Activated naive CD4-positive, alpha-beta T cell treated with anti-CD3 and anti-CD28 coated beads for 36 hours (primary cell): ENCODE data around the gene NOL12. TPM values are rescaled to one million over a fixed set of nuclear protein-coding genes. Genes with fewer than 3 reads are reported as not detected.

Source experiments
- CTCF ChIA-PET: fragments of 350-600 bp; sonication (Branson Sonifier 250); formaldehyde crosslinking; loops from one replicate; lab custom pipeline; 2021; ENCODE audit warnings: antibody characterized with exemption; lab: Charles Lee
- DNase-seq: peaks from one replicate; pipeline ENCODE4 v3.0.0-alpha.2; 2020
- H3K27ac Mint-ChIP-seq: one replicate; pipeline ENCODE4 v1.8.0; 2021; ENCODE audit warnings: mild to moderate bottlenecking, mixed read lengths
- H3K27me3 Mint-ChIP-seq: one replicate; pipeline ENCODE4 v1.8.0; 2021; ENCODE audit warnings: low read depth, mixed read lengths
- H3K36me3 Mint-ChIP-seq: one replicate; pipeline ENCODE4 v1.8.0; 2021; ENCODE audit warnings: low read depth, mixed read lengths
- H3K4me1 Mint-ChIP-seq: one replicate; pipeline ENCODE4 v1.8.0; 2021; ENCODE audit warnings: low read depth, mixed read lengths
- H3K4me3 Mint-ChIP-seq: one replicate; pipeline ENCODE4 v1.8.0; 2021; ENCODE audit warnings: mild to moderate bottlenecking, moderate library complexity, mixed read lengths
- H3K9me3 Mint-ChIP-seq: one replicate; pipeline ENCODE4 v1.8.0; 2021; ENCODE audit warnings: mixed read lengths
- intact Hi-C: fragments of 100-400 bp; cut with micrococcal nuclease; formaldehyde crosslinking; loops from one replicate; pipeline ENCODE4 v1.15.1; 2023
- total RNA-seq, 2 experiments: library from RNA; stranded (reverse); gene quantifications; one replicate each; pipeline ENCODE4 v1.2.3, GENCODE V29; 2021

NOL12 gene
- 10 to 100 TPM; 26.7 to 30.4 TPM for total RNA-seq

GRCh38 chr22:37686002-37686982 lies at the start of gene NOL12:
Gene NOL12 (plus strand): TSS chr22:37686343. CDS start chr22:37686393, 50 bp downstream.
- intact Hi-C loops: loop anchor here (1.0 to 2.0 kb wide), 2 partner anchors 61 to 78 kb away; partner anchors contain the start of gene GGA1
- Mint-ChIP-seq H3K27me3 (no peaks in the 10 kb centered on the region), H3K4me3 (peak within 1 kb of the TSS; percentile 92), H3K27ac (peak within 1 kb of the TSS; percentile 85), H3K4me1 (peaks cover 32% of the 10 kb centered on the region), H3K36me3 (peaks cover 25% of the 10 kb centered on the region), H3K9me3 (no peaks in the 10 kb centered on the region)
- peak; percentile 81 for DNase-seq
- CTCF ChIA-PET: interaction anchor here (1.0 to 15.6 kb wide), 5 partner anchors 43 to 79 kb away, joined by 3 to 260 read pairs (median 3); partner anchors contain the start of gene SH3BP1

- Mint-ChIP-seq H3K36me3 (no peaks in the 10 kb centered on the region), H3K9me3 (no peaks in the 10 kb centered on the region), H3K27ac (peak overlapping the region; percentile 13), H3K4me3 (no peak overlapping the region), H3K27me3 (no peaks in the 10 kb centered on the region), H3K4me1 (peaks cover 65% of the 10 kb centered on the region)
- CTCF ChIA-PET: interaction anchor here (0.6 to 5.7 kb wide), 8 partner anchors 9 to 323 kb away, joined by 3 to 42 read pairs (median 8); partner anchors contain the start of gene GGA1
- intact Hi-C loops: no loop called here
- DNase-seq: no peak
These were observed 49.2 kb upstream of the NOL12 start for GRCh38 chr22:37636949-37637273.

GRCh38 chr22:37638391-37639069 lies 47.6 kb upstream of the NOL12 start:
- Mint-ChIP-seq H3K9me3 (no peaks in the 10 kb centered on the region), H3K4me1 (peaks cover 73% of the 10 kb centered on the region), H3K4me3 (peak overlapping the region; percentile 86), H3K27ac (peak overlapping the region; percentile 40), H3K27me3 (no peaks in the 10 kb centered on the region), H3K36me3 (peaks cover 2% of the 10 kb centered on the region)
- CTCF ChIA-PET: interaction anchor here (0.9 to 5.7 kb wide), 6 partner anchors 10 to 42 kb away, joined by 3 to 42 read pairs (median 8); partner anchors contain the start of gene GGA1
- intact Hi-C loops: no loop called here
- peak; percentile 45 for DNase-seq

- Mint-ChIP-seq H3K27me3 (no peaks in the 10 kb centered on the region), H3K4me1 (peaks cover 71% of the 10 kb centered on the region), H3K9me3 (no peaks in the 10 kb centered on the region), H3K27ac (peak within 1 kb of the TSS; percentile 93), H3K36me3 (peaks cover 6% of the 10 kb centered on the region), H3K4me3 (peak within 1 kb of the TSS; percentile 86)
- CTCF ChIA-PET: interaction anchor here (0.9 to 7.4 kb wide), 4 partner anchors 10 to 41 kb away, joined by 3 to 260 read pairs (median 22); partner anchors contain the start of genes LGALS1 and NOL12
- intact Hi-C loops: no loop called here
- peak; percentile 59 for DNase-seq
These were observed 46.9 kb upstream of the NOL12 start, which contains the start of gene SH3BP1 for GRCh38 chr22:37639070-37639760. Gene SH3BP1 (plus strand): TSS chr22:37639669. CDS start chr22:37639788, 119 bp downstream.

- DNase-seq: peak; percentile 63
- peaks cover 65% of the 10 kb centered on the region for H3K4me1 Mint-ChIP-seq
- intact Hi-C loops: loop anchor here (2.0 kb wide), 1 partner anchor 13 kb away; no protein-coding TSS in a partner anchor
- CTCF ChIA-PET: interaction anchor here (0.8 to 7.4 kb wide), 4 partner anchors 14 to 40 kb away, joined by 3 to 260 read pairs (median 40); partner anchors contain the start of genes LGALS1 and NOL12
- H3K27me3 Mint-ChIP-seq: no peaks in the 10 kb centered on the region
- H3K9me3 Mint-ChIP-seq: no peaks in the 10 kb centered on the region
- H3K36me3 Mint-ChIP-seq: peaks cover 8% of the 10 kb centered on the region
- peak overlapping the region; percentile 86 for H3K4me3 Mint-ChIP-seq
- peak overlapping the region; percentile 93 for H3K27ac Mint-ChIP-seq
These were observed 46.2 kb upstream of the NOL12 start for GRCh38 chr22:37639771-37640590.

- intact Hi-C loops: loop anchor here (2.0 kb wide), 1 partner anchor 14 kb away; no protein-coding TSS in a partner anchor
- peaks cover 57% of the 10 kb centered on the region for H3K4me1 Mint-ChIP-seq
- no peak for DNase-seq
These were observed 45.3 kb upstream of the NOL12 start for GRCh38 chr22:37640591-37641560.

GRCh38 chr22:37641561-37641949 lies 44.6 kb upstream of the NOL12 start:
- CTCF ChIA-PET: interaction anchor here (2.9 to 7.4 kb wide), 9 partner anchors 9 to 55 kb away, joined by 13 to 260 read pairs (median 44); partner anchors contain the start of genes GGA1, LGALS1, NOL12 and PDXP
- peaks cover 52% of the 10 kb centered on the region for H3K4me1 Mint-ChIP-seq
- H3K4me3 Mint-ChIP-seq: peak overlapping the region; percentile 57
- DNase-seq: no peak
- intact Hi-C loops: loop anchor here (2.0 kb wide), 1 partner anchor 15 kb away; no protein-coding TSS in a partner anchor
- no peaks in the 10 kb centered on the region for H3K9me3 Mint-ChIP-seq
- H3K36me3 Mint-ChIP-seq: peaks cover 9% of the 10 kb centered on the region
- no peaks in the 10 kb centered on the region for H3K27me3 Mint-ChIP-seq
- H3K27ac Mint-ChIP-seq: peak overlapping the region; percentile 46

More at GRCh38 chr22:37640591-37641560, 45.3 kb upstream of the NOL12 start:
- H3K27me3 Mint-ChIP-seq: no peaks in the 10 kb centered on the region
- peaks cover 9% of the 10 kb centered on the region for H3K36me3 Mint-ChIP-seq
- CTCF ChIA-PET: interaction anchor here (0.8 to 7.4 kb wide), 10 partner anchors 8 to 39 kb away, joined by 3 to 260 read pairs (median 38); partner anchors contain the start of genes GGA1, LGALS1, NOL12 and PDXP
- no peaks in the 10 kb centered on the region for H3K9me3 Mint-ChIP-seq
- H3K4me3 Mint-ChIP-seq: peak overlapping the region; percentile 86
- peak overlapping the region; percentile 93 for H3K27ac Mint-ChIP-seq

- intact Hi-C loops: loop anchor here (1.0 kb wide), 2 partner anchors 15 to 38 kb away; partner anchors contain the start of gene PDXP
- H3K27ac Mint-ChIP-seq: peak overlapping the region; percentile 47
- H3K27me3 Mint-ChIP-seq: no peaks in the 10 kb centered on the region
- CTCF ChIA-PET: interaction anchor here (0.5 to 7.4 kb wide), 26 partner anchors 8 to 1038 kb away, joined by 3 to 260 read pairs (median 4); partner anchors contain the start of genes GCAT, GGA1, LGALS1 and MICALL1
- peak; percentile 93 for DNase-seq
- no peak overlapping the region for H3K4me3 Mint-ChIP-seq
- H3K4me1 Mint-ChIP-seq: peaks cover 34% of the 10 kb centered on the region
- H3K36me3 Mint-ChIP-seq: peaks cover 11% of the 10 kb centered on the region
- no peaks in the 10 kb centered on the region for H3K9me3 Mint-ChIP-seq
These were observed 42.8 kb upstream of the NOL12 start for GRCh38 chr22:37643225-37643847.

GRCh38 chr22:37647317-37647716 lies 38.8 kb upstream of the NOL12 start:
- no peaks in the 10 kb centered on the region for H3K9me3 Mint-ChIP-seq
- no peak overlapping the region for H3K4me3 Mint-ChIP-seq
- no peak overlapping the region for H3K27ac Mint-ChIP-seq
- H3K27me3 Mint-ChIP-seq: no peaks in the 10 kb centered on the region
- peaks cover 21% of the 10 kb centered on the region for H3K36me3 Mint-ChIP-seq
- no peak for DNase-seq
- H3K4me1 Mint-ChIP-seq: peaks cover 17% of the 10 kb centered on the region
- CTCF ChIA-PET: no interaction called here
- intact Hi-C loops: no loop called here
